HUDEP-2 (cell line): Measurements from ENCODE around the gene SEMA4B.
"Not testable (repeated sequence)": the region's sequence is repeated elsewhere in the genome, so short reads cannot be mapped to it uniquely, and the experiment has no call there.

Experiments used
- DNase-seq, 76 experiments: peaks; one replicate each; lab custom pipeline; 2025; ENCODE audit not compliant: unreplicated experiment in 76 of 76; lab: John Stamatoyannopoulos, UW

Gene SEMA4B

GRCh38 chr15:90243943-90244639 lies 43.0 kb downstream of the SEMA4B start:
- no peak for DNase-seq

- DNase-seq, result no peak
Observed at GRCh38 chr15:90248789-90249202, 47.7 kb downstream of the SEMA4B start.

GRCh38 chr15:90249203-90249863 lies 48.2 kb downstream of the SEMA4B start, which contains the start of gene TTLL13:
TSS of gene TTLL13 (plus strand) at chr15:90249556. CDS start at chr15:90250631, 1,075 bp downstream.
- DNase-seq, result peak in 75 of 76 experiments; percentile 33 to 96 (median 87)

- DNase-seq, result no peak
Observed at GRCh38 chr15:90257776-90258175, 56.6 kb downstream of the SEMA4B start.

- no peak for DNase-seq
Observed at GRCh38 chr15:90259524-90259923, 58.4 kb downstream of the SEMA4B start.

GRCh38 chr15:90260731-90261130 lies 59.6 kb downstream of the SEMA4B start:
- not testable (repeated sequence) for DNase-seq

- DNase-seq, result no peak
Observed at GRCh38 chr15:90261811-90262210, 60.7 kb downstream of the SEMA4B start.

GRCh38 chr15:90262426-90262825 lies 61.3 kb downstream of the SEMA4B start:
- DNase-seq, result no peak

- DNase-seq, result peak in 4 of 76 experiments; percentile 4 to 24 (median 12)
Observed at GRCh38 chr15:90264671-90265070, 63.5 kb downstream of the SEMA4B start.

GRCh38 chr15:90265271-90266060 lies 64.3 kb downstream of the SEMA4B start, which contains the start of gene NGRN:
TSS of gene NGRN (plus strand) at chr15:90265672. CDS start at chr15:90265713, 41 bp downstream.
- peak in 75 of 76 experiments; percentile 16 to 93 (median 78) for DNase-seq

GRCh38 chr15:90266061-90266431 lies 64.9 kb downstream of the SEMA4B start:
- peak in 31 of 76 experiments; percentile 6 to 53 (median 28) for DNase-seq

- no peak for DNase-seq
Observed at GRCh38 chr15:90266485-90266884, 65.4 kb downstream of the SEMA4B start.

- no peak for DNase-seq
Observed at GRCh38 chr15:90268415-90268814, 67.3 kb downstream of the SEMA4B start.

- no peak for DNase-seq
Observed at GRCh38 chr15:90270502-90271150, 69.5 kb downstream of the SEMA4B start.

GRCh38 chr15:90271459-90272166 lies 70.5 kb downstream of the SEMA4B start:
- DNase-seq, result no peak

GRCh38 chr15:90278467-90278866 lies 77.3 kb downstream of the SEMA4B start:
- DNase-seq, result not testable (repeated sequence)
